ENCODE results near the gene FNDC10.

Gene FNDC10

GRCh38 chr1:1616045-1616790 is 16.3 kb upstream of the FNDC10 start:
- DNase-seq, result no peak

- peak; percentile 83 for DNase-seq
Observed at GRCh38 chr1:1615256-1616044, 15.5 kb upstream of the FNDC10 start, which contains the start of gene MIB2. MIB2 (plus strand) TSS chr1:1615500; CDS start chr1:1623453, 7,953 bp downstream.

GRCh38 chr1:1614954-1615255 is 15.0 kb upstream of the FNDC10 start:
- no peak for DNase-seq

GRCh38 chr1:1614204-1614953 is 14.4 kb upstream of the FNDC10 start:
- DNase-seq, result no peak

GRCh38 chr1:1613509-1614082 is 13.7 kb upstream of the FNDC10 start:
- DNase-seq, result no peak

- no peak for DNase-seq
Observed at GRCh38 chr1:1612104-1612400, 12.1 kb upstream of the FNDC10 start.

- no peak for DNase-seq
Observed at GRCh38 chr1:1610796-1611195, 10.9 kb upstream of the FNDC10 start.

GRCh38 chr1:1609822-1610485 is 10.0 kb upstream of the FNDC10 start:
- no peak for DNase-seq

- DNase-seq, result no peak
Observed at GRCh38 chr1:1606232-1606631, 6.3 kb upstream of the FNDC10 start.

- DNase-seq, result no peak
Observed at GRCh38 chr1:1605724-1606123, 5.8 kb upstream of the FNDC10 start.

GRCh38 chr1:1605034-1605591 is 5.2 kb upstream of the FNDC10 start:
- DNase-seq, result no peak

- no peak for DNase-seq
Observed at GRCh38 chr1:1604374-1605033, 4.6 kb upstream of the FNDC10 start.

- no peak for DNase-seq
Observed at GRCh38 chr1:1603671-1604373, 3.9 kb upstream of the FNDC10 start.

- no peak for DNase-seq
Observed at GRCh38 chr1:1602968-1603506, 3.1 kb upstream of the FNDC10 start.

- DNase-seq, result no peak
Observed at GRCh38 chr1:1602304-1602967, 2.5 kb upstream of the FNDC10 start.

- no peak for DNase-seq
Observed at GRCh38 chr1:1601564-1602303, 1.8 kb upstream of the FNDC10 start.

- no peak for DNase-seq
Observed at GRCh38 chr1:1600861-1601563, 1.1 kb upstream of the FNDC10 start.

GRCh38 chr1:1599030-1599934 is 653 bp downstream of the FNDC10 start:
- no peak for DNase-seq
